ENCODE data around the gene UPF1. TPM values are rescaled to one million over a fixed set of nuclear protein-coding genes. Genes with fewer than 3 reads are reported as not detected.

The UPF1 gene
- total and polyA plus RNA-seq, 2 of the 13 experiments (the other 11 are each of a cell fraction or from before 2014, with no cell fraction given), result 16.9 to 41.8 TPM

GRCh38 chr19:18798384-18799352 is 33.1 kb upstream of the UPF1 start (continued):
- TF ChIP-seq ZKSCAN1 (IDR thresholded peaks at IDR 0.05; ENCODE audit: low read length) (no peak), IRX3 (CRISPR knock-in tag; IDR thresholded peaks at IDR 0.05; ENCODE audit: borderline replicate concordance, low read depth) (no peak), ELF4 (CRISPR knock-in tag; IDR thresholded peaks at IDR 0.05; ENCODE audit: borderline replicate concordance) (no peak), TFE3 (CRISPR knock-in tag; IDR thresholded peaks at IDR 0.05) (no peak), GFI1 (CRISPR knock-in tag; IDR thresholded peaks at IDR 0.05; ENCODE audit: borderline replicate concordance) (no peak), TBX3 (IDR thresholded peaks at IDR 0.05; ENCODE audit: borderline replicate concordance) (no peak), CSRNP1 (CRISPR knock-in tag; IDR thresholded peaks at IDR 0.05) (peak; percentile 76; the same call in 1 of the 2 replicates), ZNF367 (CRISPR knock-in tag; IDR thresholded peaks at IDR 0.05; ENCODE audit: borderline replicate concordance) (no peak), GTF2F1 (IDR thresholded peaks at IDR 0.05; ENCODE audit: low read length) (no peak), AKAP8 (CRISPR knock-in tag; IDR thresholded peaks at IDR 0.05) (no peak), EZH2 (conservative IDR thresholded peaks at IDR 0.05; ENCODE audit: low read depth, low read length) (no peak), SMAD3 (CRISPR knock-in tag; IDR thresholded peaks at IDR 0.05) (no peak), ZNF792 (CRISPR knock-in tag; IDR thresholded peaks at IDR 0.05) (no peak), POGZ (CRISPR knock-in tag; IDR thresholded peaks at IDR 0.05) (peak; percentile 23; the same call in 1 of the 2 replicates), SNAI1 (CRISPR knock-in tag; IDR thresholded peaks at IDR 0.05; ENCODE audit: borderline replicate concordance) (peak; percentile 68; the same call in 1 of the 2 replicates), KDM5B (CRISPR knock-in tag; IDR thresholded peaks at IDR 0.05; ENCODE audit: borderline replicate concordance) (peak; percentile 35; the same call in 1 of the 2 replicates), HOXD1 (CRISPR knock-in tag; IDR thresholded peaks at IDR 0.05) (peak; percentile 96), SMAD1 (CRISPR knock-in tag; IDR thresholded peaks at IDR 0.05; ENCODE audit: borderline replicate concordance, low read depth) (no peak), UBTF (CRISPR knock-in tag; IDR thresholded peaks at IDR 0.05) (peak; percentile 43), ZNF644 (CRISPR knock-in tag; IDR thresholded peaks at IDR 0.05; ENCODE audit: low read depth) (no peak), NFATC3 (CRISPR knock-in tag; IDR thresholded peaks at IDR 0.05) (no peak), RXRA (CRISPR knock-in tag; IDR thresholded peaks at IDR 0.05) (peak; percentile 76; the same call in 1 of the 2 replicates), SP4 (CRISPR knock-in tag; IDR thresholded peaks at IDR 0.05) (no peak), ZNF124 (CRISPR knock-in tag; IDR thresholded peaks at IDR 0.05) (no peak)

Measured in HepG2 (cell line).